Right lobe of liver (tissue), 4 donors: ENCODE data around the gene ZNF473.

Experiments
- POLR2A ChIP-seq: fragments of 450-650 bp; IDR thresholded peaks from one replicate; pipeline ENCODE4 v1.6.1; 2017; ENCODE audit warnings: antibody characterized with exemption, mild to moderate bottlenecking
- TF ChIP-seq, protein P1 (sequence below), 4 donors: fragments of 200-600 bp in 3 of 4; fragments of 450-650 bp in 1 of 4; IDR thresholded peaks; one replicate each; pipeline versions ENCODE4 v1.5.1 to v1.8.0; 2016 to 2022; ENCODE audit warnings: antibody characterized with exemption in 4 of 4, mild to moderate bottlenecking in 2 of 4
- donor health status: DM: no; HTN: no; CAD: no.
- donor health status: DM: no; HTN: no; CAD: no.
- donor health status: DM: no; HTN: yes; CAD: no.

GRCh38 chr19:50067575-50067974 is 41.8 kb downstream of the ZNF473 start:
- TF ChIP-seq, protein P1, sequence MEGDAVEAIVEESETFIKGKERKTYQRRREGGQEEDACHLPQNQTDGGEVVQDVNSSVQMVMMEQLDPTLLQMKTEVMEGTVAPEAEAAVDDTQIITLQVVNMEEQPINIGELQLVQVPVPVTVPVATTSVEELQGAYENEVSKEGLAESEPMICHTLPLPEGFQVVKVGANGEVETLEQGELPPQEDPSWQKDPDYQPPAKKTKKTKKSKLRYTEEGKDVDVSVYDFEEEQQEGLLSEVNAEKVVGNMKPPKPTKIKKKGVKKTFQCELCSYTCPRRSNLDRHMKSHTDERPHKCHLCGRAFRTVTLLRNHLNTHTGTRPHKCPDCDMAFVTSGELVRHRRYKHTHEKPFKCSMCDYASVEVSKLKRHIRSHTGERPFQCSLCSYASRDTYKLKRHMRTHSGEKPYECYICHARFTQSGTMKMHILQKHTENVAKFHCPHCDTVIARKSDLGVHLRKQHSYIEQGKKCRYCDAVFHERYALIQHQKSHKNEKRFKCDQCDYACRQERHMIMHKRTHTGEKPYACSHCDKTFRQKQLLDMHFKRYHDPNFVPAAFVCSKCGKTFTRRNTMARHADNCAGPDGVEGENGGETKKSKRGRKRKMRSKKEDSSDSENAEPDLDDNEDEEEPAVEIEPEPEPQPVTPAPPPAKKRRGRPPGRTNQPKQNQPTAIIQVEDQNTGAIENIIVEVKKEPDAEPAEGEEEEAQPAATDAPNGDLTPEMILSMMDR (IDR thresholded peaks at IDR 0.05): no peak
- no peak for TF ChIP-seq POLR2A
